ENCODE results near the gene SAFB2.

DNA sequence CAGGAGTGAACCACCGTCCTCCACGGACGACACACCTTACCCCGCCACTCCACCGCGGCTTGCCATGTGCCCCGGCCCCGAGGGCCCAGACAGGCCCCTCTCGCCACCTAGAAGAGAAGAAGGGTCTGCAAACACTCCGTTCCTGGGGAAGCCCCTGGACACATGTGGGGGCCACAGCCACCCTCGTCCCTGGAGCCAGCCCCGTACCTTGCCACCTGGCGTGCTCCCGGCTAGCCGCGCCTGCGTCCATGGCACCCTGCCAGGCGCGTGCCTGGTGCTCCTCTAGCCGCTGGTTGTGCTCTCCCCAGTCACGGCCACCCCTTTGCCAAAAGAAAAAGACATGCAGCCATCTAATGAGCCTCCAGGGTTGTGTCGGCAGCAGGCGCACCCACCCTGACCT, 34.9 kb downstream of the SAFB2 start:
- TF ChIP-seq, protein P1, sequence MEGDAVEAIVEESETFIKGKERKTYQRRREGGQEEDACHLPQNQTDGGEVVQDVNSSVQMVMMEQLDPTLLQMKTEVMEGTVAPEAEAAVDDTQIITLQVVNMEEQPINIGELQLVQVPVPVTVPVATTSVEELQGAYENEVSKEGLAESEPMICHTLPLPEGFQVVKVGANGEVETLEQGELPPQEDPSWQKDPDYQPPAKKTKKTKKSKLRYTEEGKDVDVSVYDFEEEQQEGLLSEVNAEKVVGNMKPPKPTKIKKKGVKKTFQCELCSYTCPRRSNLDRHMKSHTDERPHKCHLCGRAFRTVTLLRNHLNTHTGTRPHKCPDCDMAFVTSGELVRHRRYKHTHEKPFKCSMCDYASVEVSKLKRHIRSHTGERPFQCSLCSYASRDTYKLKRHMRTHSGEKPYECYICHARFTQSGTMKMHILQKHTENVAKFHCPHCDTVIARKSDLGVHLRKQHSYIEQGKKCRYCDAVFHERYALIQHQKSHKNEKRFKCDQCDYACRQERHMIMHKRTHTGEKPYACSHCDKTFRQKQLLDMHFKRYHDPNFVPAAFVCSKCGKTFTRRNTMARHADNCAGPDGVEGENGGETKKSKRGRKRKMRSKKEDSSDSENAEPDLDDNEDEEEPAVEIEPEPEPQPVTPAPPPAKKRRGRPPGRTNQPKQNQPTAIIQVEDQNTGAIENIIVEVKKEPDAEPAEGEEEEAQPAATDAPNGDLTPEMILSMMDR (IDR thresholded peaks at IDR 0.05) = no peak
- no peak for TF ChIP-seq POLR2A (IDR thresholded peaks at IDR 0.05)
